Stimulated activated CD8-positive, alpha-beta memory T cell treated with anti-CD3 and anti-CD28 coated beads, Interleukin-2, amount 100 ng/mL, for 48 hours (primary cell): Measurements from ENCODE around the gene ZBTB16.
A peak's percentile ranks its signal among the peaks of the same experiment; 100 is the strongest.

Experiments
- DNase-seq, 2 donors: peaks; one replicate each; pipeline ENCODE4 v3.0.0-alpha.2; 2020; ENCODE audit warnings: low read depth in 2 of 2

The ZBTB16 gene

GRCh38 chr11:114154271-114155047, 94.9 kb downstream of the ZBTB16 start:
- DNase-seq = no peak

GRCh38 chr11:114155116-114155515, 95.6 kb downstream of the ZBTB16 start:
- no peak for DNase-seq

GRCh38 chr11:114156131-114156581, 96.6 kb downstream of the ZBTB16 start:
- DNase-seq = no peak

- DNase-seq = no peak
These were observed 97.3 kb downstream of the ZBTB16 start for GRCh38 chr11:114156782-114157181.

- DNase-seq = no peak
These were observed 98.1 kb downstream of the ZBTB16 start for GRCh38 chr11:114157476-114158050.

- no peak for DNase-seq
These were observed 98.9 kb downstream of the ZBTB16 start for GRCh38 chr11:114158421-114158820.

GRCh38 chr11:114158886-114159285, 99.4 kb downstream of the ZBTB16 start:
- no peak for DNase-seq

GRCh38 chr11:114159320-114159719, 99.8 kb downstream of the ZBTB16 start:
- no peak for DNase-seq

GRCh38 chr11:114159802-114160632, 100.5 kb downstream of the ZBTB16 start:
- DNase-seq = peak; percentile 69 to 78

GRCh38 chr11:114160894-114161293, 101.4 kb downstream of the ZBTB16 start:
- DNase-seq = no peak

GRCh38 chr11:114161486-114162250, 102.2 kb downstream of the ZBTB16 start:
- no peak for DNase-seq

- no peak for DNase-seq
These were observed 103.2 kb downstream of the ZBTB16 start for GRCh38 chr11:114162719-114163123.

- DNase-seq = no peak
These were observed 103.7 kb downstream of the ZBTB16 start for GRCh38 chr11:114163229-114163631.

GRCh38 chr11:114163830-114164401, 104.4 kb downstream of the ZBTB16 start:
- no peak for DNase-seq

- DNase-seq = no peak
These were observed 105.0 kb downstream of the ZBTB16 start for GRCh38 chr11:114164546-114164945.

GRCh38 chr11:114165326-114166230, 106.1 kb downstream of the ZBTB16 start:
- DNase-seq = no peak

GRCh38 chr11:114166362-114166761, 106.9 kb downstream of the ZBTB16 start:
- no peak for DNase-seq

- no peak for DNase-seq
These were observed 107.4 kb downstream of the ZBTB16 start for GRCh38 chr11:114166897-114167323.

GRCh38 chr11:114167355-114167754, 107.8 kb downstream of the ZBTB16 start:
- no peak for DNase-seq

- no peak for DNase-seq
These were observed 108.4 kb downstream of the ZBTB16 start for GRCh38 chr11:114167771-114168448.
